Mucosa of rectum (tissue), 2 donors: Measurements from ENCODE around the gene TMCO6.

Experiments used
- H3K27ac ChIP-seq, 2 donors: one replicate each; pipeline ENCODE4 v1.7.0; 2013; ENCODE audit warnings: inconsistent platforms in 2 of 2, low read depth in 2 of 2, low read length in 2 of 2
- H3K27me3 ChIP-seq, 2 donors: one replicate each; pipeline ENCODE4 v1.7.0; 2013; ENCODE audit warnings: low read length in 2 of 2; ENCODE audit not compliant: control insufficient read depth in 2 of 2, insufficient read depth in 2 of 2
- H3K36me3 ChIP-seq, 2 donors: one replicate each; pipeline ENCODE4 v1.7.0; 2013; ENCODE audit warnings: low read length in 2 of 2; ENCODE audit not compliant: control insufficient read depth in 2 of 2, insufficient read depth in 2 of 2
- H3K4me1 ChIP-seq, 2 donors: one replicate each; pipeline ENCODE4 v1.7.0; 2013; ENCODE audit warnings: low read length in 2 of 2, mild to moderate bottlenecking in 1 of 2; ENCODE audit not compliant: control insufficient read depth in 2 of 2, insufficient read depth in 2 of 2
- H3K4me3 ChIP-seq, 2 donors: one replicate each; pipeline ENCODE4 v1.7.0; 2013; ENCODE audit warnings: low read length in 2 of 2
- H3K9ac ChIP-seq, 2 donors: one replicate each; pipeline ENCODE4 v1.7.0; 2013; ENCODE audit warnings: low read length in 2 of 2, low read depth in 1 of 2, mild to moderate bottlenecking in 1 of 2
- H3K9me3 ChIP-seq, 2 donors: one replicate each; pipeline ENCODE4 v1.7.0; 2013; ENCODE audit warnings: low read length in 2 of 2; ENCODE audit not compliant: control insufficient read depth in 2 of 2
- donor health status: healthy.
- donor health status: Normal muscosa, but diverticular disease.

The TMCO6 gene

DNA sequence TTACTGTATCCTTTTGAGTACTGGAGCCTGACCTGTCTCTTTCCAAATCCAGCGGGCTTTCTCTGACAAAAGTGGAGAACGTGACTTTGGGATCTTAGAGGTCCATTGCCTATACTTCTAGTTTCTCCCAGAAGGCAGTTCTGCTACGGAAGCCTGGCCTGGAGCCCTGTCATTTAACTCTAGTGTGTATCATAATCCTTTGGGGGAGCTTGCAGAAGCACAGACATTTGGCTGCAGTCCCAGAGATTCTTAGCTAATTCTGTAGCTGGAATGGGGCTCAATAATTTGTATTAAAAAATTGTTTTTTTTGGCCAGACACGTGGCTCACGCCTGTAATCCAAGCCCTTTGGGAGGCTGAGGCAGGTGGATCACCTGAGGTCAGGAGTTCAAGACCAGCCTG, 55.0 kb downstream of the TMCO6 start:
- H3K9me3 ChIP-seq: no peaks in the 10 kb centered on the region
- H3K36me3 ChIP-seq: peaks cover 57 to 58% of the 10 kb centered on the region in 2 donors
- no peak overlapping the region for H3K27ac ChIP-seq
- no peaks in the 10 kb centered on the region for H3K27me3 ChIP-seq
- peaks cover 10 to 11% of the 10 kb centered on the region in 2 donors for H3K4me1 ChIP-seq
- H3K4me3 ChIP-seq: no peak overlapping the region
- no peak overlapping the region for H3K9ac ChIP-seq
